T-cell (primary cell): Measurements from ENCODE around the gene CNN3. TPM values are rescaled to one million over a fixed set of nuclear protein-coding genes. Genes with fewer than 3 reads are reported as not detected.

ENCODE experiments used
- ATAC-seq, 4 experiments: fragments of 200-7000 bp in 3 of 4; fragments of 150-1000 bp in 1 of 4; cut with Tn5 transposase; replicated peaks in 1 of 4; 1 replicate in 3 of 4; 2 replicates in 1 of 4; pipeline ENCODE4 v1.10.0; 2021; ENCODE audit warnings: moderate library complexity in 3 of 4, mild to moderate bottlenecking in 2 of 4, moderate number of reproducible peaks in 1 of 4
- CTCF ChIA-PET, 2 donors: fragments of 300-600 bp; sonication (Branson Sonifier 250); formaldehyde crosslinking; loops; one replicate each; lab custom pipeline; 2022; ENCODE audit warnings: antibody characterized with exemption in 2 of 2; lab: Charles Lee
- POLR2A ChIA-PET, 2 donors: fragments of 300-600 bp; sonication (Branson Sonifier 250); formaldehyde crosslinking; loops; one replicate each; lab custom pipeline; 2022; ENCODE audit warnings: antibody characterized with exemption in 2 of 2; lab: Charles Lee
- DNase-seq, 35 experiments: peaks; one replicate each; pipeline versions ENCODE4 v3.0.0 to v3.0.0-alpha.2; 2013 to 2023
- H3K27ac ChIP-seq: one replicate; pipeline ENCODE4 v1.5.1; 2013; ENCODE audit warnings: low read length
- H3K27me3 ChIP-seq, 2 experiments: replicated peaks in 1 of 2; 1 replicate in 1 of 2; 2 replicates in 1 of 2; pipeline versions ENCODE4 v1.6.1 to v1.7.0; 2013; ENCODE audit warnings: low read length in 1 of 2, mixed read lengths in 1 of 2; ENCODE audit not compliant: control insufficient read depth in 2 of 2, insufficient read depth in 2 of 2; ENCODE audit errors: extremely low read depth in 1 of 2
- H3K36me3 ChIP-seq, 2 donors: 1 replicate in 1 of 2; 2 replicates in 1 of 2; pipeline versions ENCODE4 v1.6.1 to v1.7.0; 2013; ENCODE audit warnings: low read length in 1 of 2; ENCODE audit not compliant: control insufficient read depth in 2 of 2, insufficient read depth in 1 of 2; ENCODE audit errors: extremely low read depth in 1 of 2
- H3K4me1 ChIP-seq, 2 experiments: 1 replicate in 1 of 2; 2 replicates in 1 of 2; pipeline versions ENCODE4 v1.6.1 to v1.7.0; 2013; ENCODE audit warnings: low read length in 2 of 2, mixed read lengths in 1 of 2; ENCODE audit not compliant: insufficient read depth in 2 of 2, control insufficient read depth in 1 of 2; ENCODE audit errors: extremely low read depth in 1 of 2
- H3K4me3 ChIP-seq, 2 donors: 1 replicate in 1 of 2; 2 replicates in 1 of 2; pipeline versions ENCODE4 v1.5.1 to v1.7.0; 2013; ENCODE audit warnings: mild to moderate bottlenecking in 2 of 2, low read length in 1 of 2, moderate library complexity in 1 of 2; ENCODE audit not compliant: control insufficient read depth in 1 of 2; ENCODE audit errors: extremely low read depth in 1 of 2
- H3K9me3 ChIP-seq: 2 replicates; pipeline ENCODE4 v1.7.0; 2013
- H3K27ac Mint-ChIP-seq, 2 donors: one replicate each; pipeline ENCODE4 v1.8.0; 2020 to 2021; ENCODE audit warnings: mild to moderate bottlenecking in 2 of 2, mixed read lengths in 2 of 2
- H3K27me3 Mint-ChIP-seq, 2 donors: one replicate each; pipeline ENCODE4 v1.8.0; 2021 to 2022; ENCODE audit warnings: mixed read lengths in 2 of 2
- H3K36me3 Mint-ChIP-seq: one replicate; pipeline ENCODE4 v1.8.0; 2021; ENCODE audit warnings: mixed read lengths
- H3K4me1 Mint-ChIP-seq, 3 donors: one replicate each; pipeline ENCODE4 v1.8.0; 2020 to 2022; ENCODE audit warnings: mixed read lengths in 3 of 3, mild to moderate bottlenecking in 1 of 3
- H3K4me3 Mint-ChIP-seq, 3 donors: one replicate each; pipeline ENCODE4 v1.8.0; 2020 to 2022; ENCODE audit warnings: mild to moderate bottlenecking in 3 of 3, mixed read lengths in 3 of 3, moderate library complexity in 3 of 3
- H3K9me3 Mint-ChIP-seq, 3 donors: one replicate each; pipeline ENCODE4 v1.8.0; 2020 to 2022; ENCODE audit warnings: mixed read lengths in 3 of 3
- WGBS: methylation state at CpG from one replicate; pipeline ENCODE4 v1.1.5; 2013; ENCODE audit warnings: missing lambda C conversion rate; ENCODE audit not compliant: insufficient coverage; 5-methylcytosine and 5-hydroxymethylcytosine counted together
- total RNA-seq, 35 experiments: library from RNA in 6 of 35; stranded (reverse) in 6 of 35; fragments of 120-200 nt in 1 of 35; gene quantifications; one replicate each; pipeline versions ENCODE4 v1.2.1 to v1.2.4 and lab custom pipeline; 2013 to 2026

CNN3 gene
- total RNA-seq, 5 donors from 2014 or later (not counting 1 experiment from before 2014, with no cell fraction given), result 2.0 to 7.3 (median 5.0) TPM

DNA sequence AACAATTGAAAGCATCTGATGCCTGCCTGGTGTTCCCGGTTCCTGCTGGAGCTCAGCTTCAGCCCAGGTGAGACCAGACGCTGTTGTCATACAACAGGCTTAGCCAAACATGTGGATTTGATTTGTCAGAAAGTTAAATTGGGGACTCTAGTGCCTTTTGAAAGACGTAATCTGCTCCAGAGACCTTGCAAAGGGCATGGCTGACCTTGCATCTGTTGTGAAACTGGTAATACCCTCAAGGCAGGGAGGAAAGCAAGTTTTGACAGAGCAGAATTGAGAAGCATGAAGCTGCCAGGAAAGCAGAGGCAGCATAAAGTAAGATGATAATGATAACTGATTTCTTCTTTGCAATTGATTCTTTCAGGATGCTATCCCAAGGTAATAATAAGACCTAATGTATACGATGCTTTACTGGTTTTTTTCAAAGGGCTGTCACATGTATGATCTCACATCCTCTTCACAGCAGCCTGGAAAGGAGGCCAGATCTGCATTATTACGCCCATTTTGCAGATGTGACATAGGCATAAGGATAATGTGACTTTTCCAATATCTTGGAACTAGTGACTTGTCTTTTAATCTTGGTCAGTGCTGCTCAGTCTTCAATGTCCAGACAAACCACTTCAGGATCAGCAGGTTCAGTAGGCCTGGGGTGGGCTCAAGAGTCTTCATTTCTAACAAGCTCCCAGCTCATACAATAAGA is 24.7 kb upstream of the CNN3 start:
- no peaks in the 10 kb centered on the region for H3K4me1 ChIP-seq
- no peaks in the 10 kb centered on the region for H3K27me3 ChIP-seq
- CTCF ChIA-PET, result interaction anchor here in 1 of 2 donors (0.5 kb wide), 1 partner anchor 90 kb away, joined by 3 read pairs; no protein-coding TSS in a partner anchor
- Mint-ChIP-seq H3K27ac (no peak overlapping the region), H3K36me3 (no peaks in the 10 kb centered on the region), H3K9me3 (no peaks in the 10 kb centered on the region), H3K4me3 (no peak overlapping the region), H3K4me1 (no peaks in the 10 kb centered on the region), H3K27me3 (no peaks in the 10 kb centered on the region)
- no peak for DNase-seq
- no peak for ATAC-seq
- H3K4me3 ChIP-seq, result no peak overlapping the region
- no peak overlapping the region for H3K27ac ChIP-seq
- 89% methylated on average over 3 of the region's 5 CpGs for WGBS
- POLR2A ChIA-PET, result no interaction called here
- no peaks in the 10 kb centered on the region for H3K9me3 ChIP-seq
- no peaks in the 10 kb centered on the region for H3K36me3 ChIP-seq

DNA sequence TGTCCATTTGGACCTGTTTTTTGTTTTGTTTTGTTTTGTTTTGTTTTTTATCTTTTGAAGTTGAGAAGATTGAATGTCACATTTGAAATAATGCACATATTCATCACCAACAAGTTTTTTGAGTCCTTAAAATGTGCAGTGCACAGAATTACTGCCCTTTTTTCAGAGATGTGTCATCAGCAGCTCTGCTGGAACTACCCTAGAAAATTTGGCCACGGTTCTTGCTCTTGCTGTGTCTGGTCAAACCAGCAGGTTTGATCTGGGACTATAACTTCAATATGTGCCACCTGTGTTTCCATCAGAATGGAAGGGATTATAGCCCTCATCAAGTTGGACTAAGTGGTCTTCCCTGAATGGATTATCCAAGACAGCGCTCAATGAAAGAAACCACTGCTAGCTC is 24.1 kb upstream of the CNN3 start:
- DNase-seq, result no peak
- Mint-ChIP-seq H3K4me1 (no peaks in the 10 kb centered on the region), H3K27me3 (no peaks in the 10 kb centered on the region), H3K9me3 (no peaks in the 10 kb centered on the region), H3K27ac (no peak overlapping the region), H3K4me3 (no peak overlapping the region), H3K36me3 (no peaks in the 10 kb centered on the region)
- 50% methylated on average over 1 of the region's 2 CpGs for WGBS
- no peak for ATAC-seq
- H3K27me3 ChIP-seq, result no peaks in the 10 kb centered on the region
- POLR2A ChIA-PET, result no interaction called here
- H3K4me1 ChIP-seq, result no peaks in the 10 kb centered on the region
- CTCF ChIA-PET, result interaction anchor here in 1 of 2 donors (0.5 kb wide), 1 partner anchor 90 kb away, joined by 3 read pairs; no protein-coding TSS in a partner anchor
- H3K36me3 ChIP-seq, result no peaks in the 10 kb centered on the region
- no peaks in the 10 kb centered on the region for H3K9me3 ChIP-seq
- H3K4me3 ChIP-seq, result no peak overlapping the region
- no peak overlapping the region for H3K27ac ChIP-seq

DNA sequence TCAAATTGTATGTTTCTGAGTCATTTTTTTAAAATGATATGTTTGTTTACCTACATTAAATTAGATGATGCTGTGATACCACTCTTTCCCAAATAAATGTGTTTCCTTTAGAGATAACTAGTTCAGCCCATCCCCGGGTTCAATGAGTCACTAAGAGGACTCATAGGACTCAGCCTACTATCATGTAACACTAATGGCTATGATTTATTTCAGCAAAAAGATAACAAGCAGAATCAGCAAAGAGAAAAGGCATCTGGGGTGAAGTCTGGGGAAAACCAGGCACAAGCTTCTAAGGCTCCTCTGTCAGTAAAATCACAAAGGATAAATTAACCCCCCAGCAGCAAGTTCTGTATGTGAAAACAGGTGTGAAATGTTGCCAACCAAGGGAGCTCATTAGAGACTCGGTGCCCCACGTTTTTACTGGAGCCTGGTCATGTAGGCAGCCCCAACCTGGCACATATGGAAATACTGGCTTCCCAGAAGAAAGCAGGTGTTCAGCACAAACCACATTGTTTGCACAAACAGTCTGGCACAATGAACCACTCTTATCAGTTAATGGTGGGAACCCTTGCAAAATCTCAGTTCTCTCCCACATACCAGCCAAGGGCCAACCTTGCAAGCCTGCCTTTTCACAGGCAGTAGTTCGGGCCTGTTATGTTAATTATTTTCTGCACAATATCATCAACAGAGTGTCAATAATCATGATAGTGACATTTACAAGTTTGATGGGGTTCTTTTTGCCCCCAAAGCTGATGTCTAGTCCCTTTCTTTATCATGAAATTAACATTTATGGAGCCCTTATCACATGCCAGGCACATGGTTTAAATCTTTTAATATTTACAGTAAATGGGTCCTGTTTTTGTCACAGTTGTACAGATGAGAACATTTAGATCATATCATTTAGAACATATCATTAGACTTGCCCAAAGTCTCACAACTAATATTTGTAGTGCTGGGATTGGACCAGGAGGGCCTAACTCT is 23.1 kb upstream of the CNN3 start:
- no peak overlapping the region for H3K27ac ChIP-seq
- no peaks in the 10 kb centered on the region for H3K27me3 ChIP-seq
- no peaks in the 10 kb centered on the region for H3K36me3 Mint-ChIP-seq
- H3K9me3 ChIP-seq, result no peaks in the 10 kb centered on the region
- WGBS, result 30% methylated on average over 2 of the region's 4 CpGs
- no peak overlapping the region for H3K4me3 ChIP-seq
- no peaks in the 10 kb centered on the region for H3K4me1 ChIP-seq
- H3K9me3 Mint-ChIP-seq, result no peaks in the 10 kb centered on the region
- H3K36me3 ChIP-seq, result no peaks in the 10 kb centered on the region
- ChIA-PET CTCF (no interaction called here), POLR2A (no interaction called here)
- no peak for DNase-seq
- H3K4me3 Mint-ChIP-seq, result no peak overlapping the region
- H3K4me1 Mint-ChIP-seq, result no peaks in the 10 kb centered on the region
- no peak for ATAC-seq
- H3K27ac Mint-ChIP-seq, result no peak overlapping the region
- no peaks in the 10 kb centered on the region for H3K27me3 Mint-ChIP-seq

DNA sequence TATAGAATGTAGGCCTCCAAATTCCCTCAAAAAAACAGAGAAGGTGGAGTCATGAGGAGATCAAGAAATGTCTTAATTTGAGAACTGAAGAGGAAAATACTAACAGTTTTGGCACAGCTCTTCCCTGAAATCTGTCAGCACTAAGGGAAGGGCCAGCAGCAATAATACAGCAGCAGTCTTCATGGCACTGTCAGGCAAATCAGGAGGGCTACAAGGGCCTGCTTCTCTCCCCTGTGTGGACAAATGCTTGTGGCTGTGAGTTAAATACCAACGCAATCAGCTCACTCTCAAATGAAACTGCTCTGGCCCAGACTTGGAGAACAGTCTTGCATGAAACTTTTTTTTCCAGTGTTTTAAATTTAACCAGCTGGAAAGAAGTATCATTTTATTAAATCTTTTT is 20.5 kb upstream of the CNN3 start:
- Mint-ChIP-seq H3K4me3 (no peak overlapping the region), H3K27ac (no peak overlapping the region), H3K36me3 (no peaks in the 10 kb centered on the region), H3K4me1 (no peaks in the 10 kb centered on the region), H3K9me3 (no peaks in the 10 kb centered on the region), H3K27me3 (peaks cover 5 to 7% of the 10 kb centered on the region in 2 donors)
- no peaks in the 10 kb centered on the region for H3K27me3 ChIP-seq
- ChIA-PET CTCF (no interaction called here), POLR2A (no interaction called here)
- H3K4me3 ChIP-seq, result no peak overlapping the region
- DNase-seq (no peak), ATAC-seq (no peak)
- H3K36me3 ChIP-seq, result no peaks in the 10 kb centered on the region
- H3K27ac ChIP-seq, result no peak overlapping the region
- H3K9me3 ChIP-seq, result no peaks in the 10 kb centered on the region
- WGBS, result no CpG with 5 or more reads among the region's 1 CpG
- H3K4me1 ChIP-seq, result no peaks in the 10 kb centered on the region

DNA sequence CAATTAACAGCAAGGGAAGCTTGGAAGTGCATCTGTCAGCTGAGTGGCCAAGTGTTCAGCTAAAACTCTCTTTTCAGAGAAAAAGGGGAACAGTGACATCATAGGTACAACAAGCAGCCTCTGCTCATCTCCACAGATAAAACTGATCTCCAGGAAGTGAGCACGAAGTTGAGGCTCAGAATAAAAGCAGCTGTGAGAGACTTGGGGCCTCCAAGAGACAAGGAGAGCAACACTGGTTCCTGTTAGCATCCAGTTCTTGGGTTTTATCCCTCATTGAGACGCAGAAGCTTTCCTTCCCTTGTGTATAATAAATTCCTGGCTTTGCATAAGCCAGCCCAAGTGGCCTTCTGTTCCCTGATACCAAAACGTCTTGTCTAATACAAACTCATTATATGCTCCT is 20.0 kb upstream of the CNN3 start:
- H3K36me3 ChIP-seq, result no peaks in the 10 kb centered on the region
- no peak overlapping the region for H3K27ac Mint-ChIP-seq
- no peak overlapping the region for H3K27ac ChIP-seq
- H3K36me3 Mint-ChIP-seq, result no peaks in the 10 kb centered on the region
- no peaks in the 10 kb centered on the region for H3K9me3 Mint-ChIP-seq
- H3K4me3 Mint-ChIP-seq, result no peak overlapping the region
- H3K9me3 ChIP-seq, result no peaks in the 10 kb centered on the region
- H3K4me1 ChIP-seq, result no peaks in the 10 kb centered on the region
- 31% methylated on average over 2 of the region's 3 CpGs for WGBS
- ChIA-PET CTCF (interaction anchor here in 1 of 2 donors (0.6 kb wide), 1 partner anchor 16 kb away, joined by 3 read pairs; no protein-coding TSS in a partner anchor), POLR2A (no interaction called here)
- no peaks in the 10 kb centered on the region for H3K4me1 Mint-ChIP-seq
- no peak for DNase-seq
- no peak overlapping the region for H3K4me3 ChIP-seq
- ATAC-seq, result no peak
- peaks cover 5 to 7% of the 10 kb centered on the region in 2 donors for H3K27me3 Mint-ChIP-seq
- no peaks in the 10 kb centered on the region for H3K27me3 ChIP-seq

DNA sequence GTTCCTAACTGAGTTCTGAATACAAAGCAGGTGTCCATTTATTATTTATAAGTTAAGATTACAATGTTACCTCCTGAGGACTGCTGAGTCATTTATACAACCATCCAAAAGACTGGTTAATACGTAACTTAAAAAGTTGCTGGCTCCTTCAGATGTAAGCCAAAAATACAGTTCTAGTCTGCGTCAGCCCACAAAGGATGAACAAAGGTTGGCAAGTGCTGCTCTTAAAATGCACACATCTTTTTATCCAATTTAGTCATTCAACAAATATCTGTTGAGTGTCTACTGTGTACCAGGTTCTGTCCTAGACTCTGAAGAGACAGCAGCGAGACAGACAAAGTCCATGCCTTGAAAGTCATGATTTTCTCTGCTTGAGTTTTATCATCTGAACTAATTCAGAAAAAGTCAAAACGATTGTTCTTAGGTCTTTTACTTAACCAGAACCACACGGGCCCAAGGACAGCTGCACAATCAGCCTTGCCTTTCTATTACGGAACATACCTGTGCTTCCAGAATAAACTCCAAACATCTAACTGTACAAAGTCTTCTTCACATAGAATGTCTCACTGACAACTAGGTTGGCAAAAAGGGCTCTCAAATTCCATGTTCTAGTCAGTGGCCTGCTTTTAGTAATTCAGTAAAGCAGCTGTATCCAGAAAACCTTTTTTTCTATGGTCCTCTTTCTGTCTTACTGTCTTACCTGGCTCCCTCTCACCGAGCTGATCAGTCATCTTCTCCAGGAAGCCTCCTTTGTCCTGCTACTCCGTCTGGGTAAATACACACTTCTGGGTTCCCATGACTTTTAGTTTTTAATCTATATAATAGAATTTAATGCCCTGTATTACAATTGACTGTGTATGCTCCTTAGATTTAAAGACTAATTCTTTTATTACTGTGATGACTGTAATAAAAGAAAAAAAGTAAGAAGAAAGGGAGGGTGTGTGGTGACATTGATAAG is 15.5 kb upstream of the CNN3 start:
- Histone ChIP-seq H3K9me3 (no peaks in the 10 kb centered on the region), H3K4me1 (no peaks in the 10 kb centered on the region), H3K4me3 (no peak overlapping the region), H3K36me3 (no peaks in the 10 kb centered on the region), H3K27me3 (peaks cover 0 to 3% of the 10 kb centered on the region in 2 experiments), H3K27ac (no peak overlapping the region)
- POLR2A ChIA-PET, result no interaction called here
- Mint-ChIP-seq H3K4me1 (no peaks in the 10 kb centered on the region), H3K27ac (no peak overlapping the region), H3K36me3 (no peaks in the 10 kb centered on the region), H3K9me3 (no peaks in the 10 kb centered on the region), H3K4me3 (no peak overlapping the region), H3K27me3 (peaks cover 10 to 13% of the 10 kb centered on the region in 2 donors)
- DNase-seq (no peak), ATAC-seq (no peak)
- 80% methylated on average over 5 of the region's 8 CpGs for WGBS
- CTCF ChIA-PET, result no interaction called here
